Left lung (tissue), 10 donors: ENCODE measurements around the gene PCDH1. TPM values are rescaled to one million over a fixed set of nuclear protein-coding genes. Genes with fewer than 3 reads are reported as not detected.

Experiments used
- ATAC-seq: fragments of 200-7000 bp; cut with Tn5 transposase; one replicate; pipeline ENCODE4 v1.9.1; 2020; ENCODE audit warnings: moderate library complexity
- DNase-seq, 4 donors: peaks; one replicate each; pipeline ENCODE4 v3.0.0-alpha.2; 2013 to 2020
- H3K27ac ChIP-seq, 2 donors: fragments of 200-600 bp; sonication (generic) in 1 of 2; one replicate each; pipeline versions ENCODE4 v1.5.0 to v1.8.0; 2020 to 2021
- H3K27me3 ChIP-seq, 2 donors: fragments of 200-600 bp; sonication (generic) in 1 of 2; one replicate each; pipeline versions ENCODE4 v1.5.0 to v1.8.0; 2020 to 2021
- H3K36me3 ChIP-seq, 2 donors: fragments of 200-600 bp; sonication (generic) in 1 of 2; one replicate each; pipeline versions ENCODE4 v1.5.0 to v1.8.0; 2020 to 2021
- H3K4me1 ChIP-seq, 2 donors: fragments of 200-600 bp; one replicate each; pipeline ENCODE4 v1.8.0; 2021
- H3K4me3 ChIP-seq, 2 donors: fragments of 200-600 bp; sonication (generic) in 1 of 2; one replicate each; pipeline versions ENCODE4 v1.5.0 to v1.8.0; 2020 to 2021; ENCODE audit warnings: mild to moderate bottlenecking in 1 of 2
- H3K9me3 ChIP-seq, 2 donors: fragments of 200-600 bp; sonication (generic) in 1 of 2; one replicate each; pipeline versions ENCODE4 v1.5.0 to v1.8.0; 2020 to 2021
- intact Hi-C, 2 donors: fragments of 100-400 bp; cut with DNase I; formaldehyde crosslinking; loops; one replicate each; pipeline versions ENCODE4 v1.11.2 to v1.14.2; 2022
- polyA plus RNA-seq, 6 donors: library from polyadenylated mRNA; unstranded; fragments of 120-200 nt; gene quantifications; one replicate each; pipeline ENCODE4 v1.2.1, GENCODE V29; 2013; ENCODE audit not compliant: insufficient read length in 6 of 6
- total RNA-seq, 2 donors: library from RNA; stranded (reverse); fragmentation: NEBNext Ultra II Directional; extraction: Animal tissue kit (Norgen Biotek cat#: 25700); gene quantifications; one replicate each; pipeline ENCODE4 v1.2.1, GENCODE V29; 2021
- TF ChIP-seq, protein P1 (sequence below), 2 donors: fragments of 200-600 bp; sonication (generic) in 1 of 2; IDR thresholded peaks; one replicate each; pipeline versions ENCODE4 v1.5.0 to v1.8.0; 2021; ENCODE audit warnings: antibody characterized with exemption in 2 of 2
- donor health status: DM: no; HTN: yes; CAD: no.
- donor health status: DM: no; HTN: no; CAD: no.

Gene PCDH1
- total and polyA plus RNA-seq, 8 donors: 23.6 to 65.0 (median 34.1) TPM

DNA sequence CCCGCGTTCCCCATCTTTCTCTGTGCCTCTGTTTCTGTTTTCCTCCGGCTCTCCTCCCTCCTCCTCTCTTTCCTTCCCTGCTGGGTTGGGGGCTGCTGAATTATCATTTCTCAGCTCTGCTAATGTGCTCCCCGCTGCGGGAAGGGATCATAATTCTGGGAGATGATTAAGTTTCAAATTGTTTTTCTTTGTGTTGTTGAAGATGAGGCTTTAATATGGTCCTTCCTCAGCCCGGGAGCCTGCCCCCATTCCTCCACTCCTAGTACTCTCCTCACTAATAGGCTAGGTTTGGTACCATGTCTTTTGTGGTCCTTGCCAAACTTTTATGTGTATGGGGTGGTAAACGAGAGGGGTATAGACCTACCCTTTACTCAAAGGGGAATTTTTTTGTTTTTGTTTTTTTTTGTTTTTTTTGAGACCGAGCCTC lies 5.7 kb upstream of the PCDH1 start:
- no peaks in the 10 kb centered on the region for H3K9me3 ChIP-seq
- no peak overlapping the region for H3K27ac ChIP-seq
- peaks cover 24 to 64% of the 10 kb centered on the region in 2 donors for H3K27me3 ChIP-seq
- intact Hi-C loops: loop anchor here in 1 of 2 donors (10.0 kb wide), 1 partner anchor 71 kb away; the partner anchor contains the start of gene PCDH12
- TF ChIP-seq, protein P1, sequence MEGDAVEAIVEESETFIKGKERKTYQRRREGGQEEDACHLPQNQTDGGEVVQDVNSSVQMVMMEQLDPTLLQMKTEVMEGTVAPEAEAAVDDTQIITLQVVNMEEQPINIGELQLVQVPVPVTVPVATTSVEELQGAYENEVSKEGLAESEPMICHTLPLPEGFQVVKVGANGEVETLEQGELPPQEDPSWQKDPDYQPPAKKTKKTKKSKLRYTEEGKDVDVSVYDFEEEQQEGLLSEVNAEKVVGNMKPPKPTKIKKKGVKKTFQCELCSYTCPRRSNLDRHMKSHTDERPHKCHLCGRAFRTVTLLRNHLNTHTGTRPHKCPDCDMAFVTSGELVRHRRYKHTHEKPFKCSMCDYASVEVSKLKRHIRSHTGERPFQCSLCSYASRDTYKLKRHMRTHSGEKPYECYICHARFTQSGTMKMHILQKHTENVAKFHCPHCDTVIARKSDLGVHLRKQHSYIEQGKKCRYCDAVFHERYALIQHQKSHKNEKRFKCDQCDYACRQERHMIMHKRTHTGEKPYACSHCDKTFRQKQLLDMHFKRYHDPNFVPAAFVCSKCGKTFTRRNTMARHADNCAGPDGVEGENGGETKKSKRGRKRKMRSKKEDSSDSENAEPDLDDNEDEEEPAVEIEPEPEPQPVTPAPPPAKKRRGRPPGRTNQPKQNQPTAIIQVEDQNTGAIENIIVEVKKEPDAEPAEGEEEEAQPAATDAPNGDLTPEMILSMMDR (IDR thresholded peaks at IDR 0.05): no peak
- DNase-seq: no peak
- no peak for ATAC-seq
- H3K4me3 ChIP-seq: no peak overlapping the region
- peaks cover 0 to 28% of the 10 kb centered on the region in 2 donors for H3K4me1 ChIP-seq
- no peaks in the 10 kb centered on the region for H3K36me3 ChIP-seq

DNA sequence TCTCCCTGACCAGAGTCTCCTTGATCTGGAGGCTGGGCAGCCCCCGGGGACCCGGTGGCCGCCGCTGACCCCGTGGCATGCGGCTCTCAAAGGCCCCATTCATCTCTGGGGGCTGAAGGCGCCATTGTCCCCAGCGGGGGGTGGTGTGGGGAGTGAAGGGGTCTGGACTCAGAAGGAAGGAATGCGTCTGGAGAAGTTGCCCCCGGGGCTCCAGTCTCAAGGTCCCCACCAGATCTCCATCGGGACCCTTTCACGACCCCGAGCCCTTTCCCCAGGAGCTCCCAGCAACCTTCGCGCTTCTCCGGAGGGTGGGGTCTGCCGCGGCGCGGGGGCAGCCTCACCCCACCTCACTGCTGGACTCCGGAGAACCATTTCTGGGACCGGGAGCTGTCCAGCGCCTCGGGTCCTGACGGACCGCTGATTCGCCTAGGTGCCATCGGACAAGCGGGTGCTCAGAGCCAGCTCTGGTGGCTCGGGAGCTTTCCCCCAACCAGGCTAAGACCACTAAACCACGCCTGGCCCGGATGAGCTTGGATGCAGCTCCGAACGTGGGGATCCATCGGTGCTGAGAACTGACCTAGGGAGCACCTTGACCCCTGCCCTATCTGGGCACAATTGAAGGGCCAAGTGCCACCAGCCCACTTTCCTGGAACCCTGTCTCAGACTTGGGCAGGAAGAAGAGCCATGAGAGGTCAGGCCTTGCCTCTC lies 5.1 kb upstream of the PCDH1 start:
- H3K4me3 ChIP-seq: no peak overlapping the region
- H3K36me3 ChIP-seq: no peaks in the 10 kb centered on the region
- H3K27me3 ChIP-seq: peaks cover 24 to 70% of the 10 kb centered on the region in 2 donors
- peak in 2 of 4 donors; percentile 36 to 51 for DNase-seq
- peaks cover 0 to 34% of the 10 kb centered on the region in 2 donors for H3K4me1 ChIP-seq
- H3K9me3 ChIP-seq: no peaks in the 10 kb centered on the region
- no peak for ATAC-seq
- TF ChIP-seq, protein P1 (IDR thresholded peaks at IDR 0.05): no peak
- intact Hi-C loops: loop anchor here in 1 of 2 donors (10.0 kb wide), 1 partner anchor 71 kb away; the partner anchor contains the start of gene PCDH12
- H3K27ac ChIP-seq: no peak overlapping the region

DNA sequence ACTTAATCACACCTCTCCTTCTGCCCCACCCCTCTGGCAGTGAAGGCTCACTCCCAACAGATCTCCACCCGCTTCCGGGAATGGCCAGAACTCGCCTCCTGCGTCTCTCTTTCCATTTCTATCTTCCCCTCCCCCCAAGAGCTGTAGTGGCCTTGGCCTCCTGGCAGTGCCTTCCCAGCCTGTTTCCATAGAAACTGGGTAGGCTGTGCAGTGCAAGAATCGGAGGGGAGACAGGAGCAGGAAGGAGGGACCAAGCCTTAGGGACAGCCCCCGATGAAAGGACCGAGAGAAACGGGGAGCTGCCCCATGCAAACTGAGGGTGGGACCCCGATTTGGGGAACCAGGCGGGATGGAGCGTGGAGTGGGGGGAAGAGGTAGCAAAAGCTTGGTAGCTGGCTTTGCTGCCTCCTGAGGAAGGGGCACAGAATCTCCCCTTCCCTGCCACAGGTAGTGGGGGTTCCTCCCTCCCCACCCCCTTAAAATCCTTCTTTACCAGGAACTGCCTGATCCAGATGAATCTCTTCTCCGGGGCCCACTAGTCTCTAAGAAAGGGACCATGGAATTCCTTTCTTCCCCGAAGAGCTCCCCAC lies 4.5 kb upstream of the PCDH1 start:
- DNase-seq (no peak), ATAC-seq (no peak)
- peaks cover 0 to 38% of the 10 kb centered on the region in 2 donors for H3K4me1 ChIP-seq
- no peak overlapping the region for H3K27ac ChIP-seq
- H3K9me3 ChIP-seq: no peaks in the 10 kb centered on the region
- TF ChIP-seq, protein P1 (IDR thresholded peaks at IDR 0.05): no peak
- H3K36me3 ChIP-seq: no peaks in the 10 kb centered on the region
- intact Hi-C loops: loop anchor here in 1 of 2 donors (10.0 kb wide), 1 partner anchor 72 kb away; the partner anchor contains the start of gene PCDH12
- H3K27me3 ChIP-seq: peaks cover 28 to 76% of the 10 kb centered on the region in 2 donors
- H3K4me3 ChIP-seq: no peak overlapping the region

DNA sequence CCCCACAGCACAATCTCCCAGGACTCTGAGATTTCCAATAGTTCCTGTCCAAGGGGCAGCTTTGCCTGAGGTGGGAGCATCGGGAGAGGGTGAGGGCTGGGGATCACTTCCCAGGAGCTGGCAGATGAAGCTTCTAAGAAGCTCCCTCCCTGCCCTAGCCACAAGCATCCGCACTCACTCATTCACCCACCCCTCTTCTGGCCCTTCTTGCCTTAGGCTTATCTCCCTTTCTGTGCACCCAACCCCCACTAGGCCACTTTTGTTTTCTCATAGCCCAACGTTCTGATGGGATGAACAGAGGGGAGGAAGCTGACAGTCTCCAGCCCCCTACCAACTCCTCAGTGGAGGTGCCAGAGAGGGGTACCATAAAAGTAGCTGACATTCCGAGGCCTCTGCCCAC lies 3.7 kb upstream of the PCDH1 start:
- Histone ChIP-seq H3K27ac (peak overlapping the region in 1 of 2 donors; percentile 67), H3K4me3 (no peak overlapping the region), H3K4me1 (peaks cover 0 to 42% of the 10 kb centered on the region in 2 donors), H3K9me3 (no peaks in the 10 kb centered on the region), H3K27me3 (peaks cover 35 to 84% of the 10 kb centered on the region in 2 donors), H3K36me3 (no peaks in the 10 kb centered on the region)
- intact Hi-C loops: loop anchor here in 1 of 2 donors (10.0 kb wide), 1 partner anchor 73 kb away; the partner anchor contains the start of gene PCDH12
- no peak for ATAC-seq
- TF ChIP-seq, protein P1 (IDR thresholded peaks at IDR 0.05): no peak
- no peak for DNase-seq
